ENCODE data around the gene RAB10.
"Not testable (repeated sequence)": the region's sequence is repeated elsewhere in the genome, so short reads cannot be mapped to it uniquely, and the experiment has no call there.

Gene RAB10

DNA sequence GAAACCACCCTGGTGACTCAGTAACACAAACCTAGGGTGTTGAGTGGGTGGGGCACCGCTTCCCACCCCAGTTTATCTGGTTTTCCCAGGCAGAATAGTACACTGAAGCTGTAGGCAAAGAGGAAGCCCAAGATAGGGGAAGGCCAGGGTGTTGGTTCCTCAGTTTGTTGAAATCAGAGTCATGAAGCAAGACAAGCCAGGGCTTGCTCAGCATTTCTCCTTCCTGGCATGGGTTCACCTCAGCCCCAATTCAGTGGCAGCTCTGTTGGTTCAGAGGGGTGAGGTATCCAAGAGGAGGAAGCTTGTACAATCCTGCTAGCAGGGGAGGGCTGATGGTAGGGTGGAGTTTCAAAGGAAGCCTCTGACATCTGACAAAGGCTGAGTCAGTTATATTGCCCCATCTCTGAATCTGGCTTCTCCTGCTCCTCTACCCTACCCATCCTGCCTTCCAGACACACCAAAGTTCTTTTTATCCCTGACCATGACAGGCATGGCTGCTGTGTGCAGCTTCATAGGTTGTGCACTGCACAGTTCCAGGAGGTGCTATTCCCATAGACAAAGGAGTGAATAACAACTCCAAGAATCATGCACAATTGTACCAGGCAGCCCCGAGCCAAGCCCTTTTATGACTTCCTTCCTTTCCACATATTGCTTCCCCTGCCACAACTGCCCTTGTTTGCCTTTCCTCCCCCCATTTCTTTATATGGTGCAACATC lies 24.9 kb upstream of the RAB10 start:
- DNase-seq (ENCODE audit: low spot score in 2 of 2) (no peak), ATAC-seq (ENCODE audit: low read depth) (no peak)
- Mint-ChIP-seq H3K27me3 (no peaks in the 10 kb centered on the region), H3K4me3 (no peak overlapping the region), H3K27ac (no peak overlapping the region), H3K9me3 (peaks cover 3% of the 10 kb centered on the region), H3K4me1 (no peaks in the 10 kb centered on the region), H3K36me3 (no peaks in the 10 kb centered on the region)

DNA sequence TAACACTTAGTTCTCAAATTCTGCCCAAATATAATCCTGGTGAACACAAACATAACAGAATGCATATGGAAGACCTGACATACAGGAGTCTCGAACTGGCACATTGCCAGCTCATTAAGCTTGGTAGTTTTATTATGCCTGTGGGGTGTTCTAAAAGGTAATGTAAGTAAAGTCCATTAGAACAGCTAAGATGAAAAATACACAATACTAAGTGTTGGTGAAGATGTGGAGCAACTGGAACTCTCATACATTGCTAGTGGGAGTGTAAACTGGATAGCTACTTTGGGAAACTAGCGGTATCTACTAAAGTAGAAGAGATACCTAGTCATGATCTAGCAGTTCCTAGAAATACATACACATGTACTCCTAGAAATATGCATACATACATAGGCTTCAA lies 24.3 kb upstream of the RAB10 start:
- H3K9me3 Mint-ChIP-seq = peaks cover 3% of the 10 kb centered on the region
- no peaks in the 10 kb centered on the region for H3K27me3 Mint-ChIP-seq
- ATAC-seq (ENCODE audit: low read depth) (no peak), DNase-seq (ENCODE audit: low spot score in 2 of 2) (no peak)
- H3K4me3 Mint-ChIP-seq = no peak overlapping the region
- H3K4me1 Mint-ChIP-seq = no peaks in the 10 kb centered on the region
- H3K27ac Mint-ChIP-seq = no peak overlapping the region
- H3K36me3 Mint-ChIP-seq = no peaks in the 10 kb centered on the region

DNA sequence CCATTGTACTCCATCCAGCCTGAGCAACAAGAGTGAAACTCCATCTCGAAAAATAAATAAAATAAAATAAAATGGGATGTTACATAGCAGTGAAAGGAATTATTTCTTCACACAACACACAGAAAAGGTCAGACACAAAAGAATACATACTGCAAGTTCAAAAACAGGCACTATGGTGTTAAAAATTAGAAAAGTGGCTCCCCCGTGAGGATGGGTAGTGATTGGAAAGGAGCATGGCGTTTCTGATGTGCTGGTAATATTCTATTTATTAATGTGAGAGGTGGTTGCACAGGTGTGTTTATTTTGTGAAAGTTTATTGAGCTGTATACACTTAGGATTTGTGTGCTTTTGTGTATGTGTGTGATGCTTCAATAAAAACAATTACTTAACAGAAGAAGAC lies 22.9 kb upstream of the RAB10 start:
- Mint-ChIP-seq H3K4me3 (no peak overlapping the region), H3K27me3 (no peaks in the 10 kb centered on the region), H3K4me1 (no peaks in the 10 kb centered on the region), H3K9me3 (peaks cover 3% of the 10 kb centered on the region), H3K36me3 (no peaks in the 10 kb centered on the region), H3K27ac (no peak overlapping the region)
- ATAC-seq (ENCODE audit: low read depth) (no peak), DNase-seq (ENCODE audit: low spot score in 2 of 2) (no peak)

DNA sequence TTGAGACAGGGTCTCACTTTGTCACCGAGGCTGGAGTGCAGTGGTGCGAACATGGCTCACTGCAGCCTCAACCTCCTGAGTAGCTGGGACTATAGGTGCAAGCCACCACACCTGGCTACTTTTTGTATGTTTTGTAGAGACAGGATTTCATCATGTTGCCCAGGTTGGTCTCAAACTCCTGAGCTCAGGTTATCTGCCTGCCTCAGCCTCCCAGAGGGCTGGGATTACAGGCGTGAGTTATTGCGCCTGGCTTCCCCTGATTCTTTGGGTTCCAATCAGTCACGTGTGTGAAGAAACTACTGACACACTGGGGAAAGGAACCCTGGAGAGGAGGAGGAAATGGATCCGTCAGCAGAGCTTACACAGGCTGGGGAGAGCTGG lies 22.3 kb upstream of the RAB10 start:
- DNase-seq (ENCODE audit: low spot score in 2 of 2) (no peak), ATAC-seq (ENCODE audit: low read depth) (no peak)
- H3K27ac Mint-ChIP-seq = no peak overlapping the region
- H3K4me3 Mint-ChIP-seq = no peak overlapping the region
- no peaks in the 10 kb centered on the region for H3K4me1 Mint-ChIP-seq
- no peaks in the 10 kb centered on the region for H3K36me3 Mint-ChIP-seq
- peaks cover 3% of the 10 kb centered on the region for H3K9me3 Mint-ChIP-seq
- no peaks in the 10 kb centered on the region for H3K27me3 Mint-ChIP-seq

DNA sequence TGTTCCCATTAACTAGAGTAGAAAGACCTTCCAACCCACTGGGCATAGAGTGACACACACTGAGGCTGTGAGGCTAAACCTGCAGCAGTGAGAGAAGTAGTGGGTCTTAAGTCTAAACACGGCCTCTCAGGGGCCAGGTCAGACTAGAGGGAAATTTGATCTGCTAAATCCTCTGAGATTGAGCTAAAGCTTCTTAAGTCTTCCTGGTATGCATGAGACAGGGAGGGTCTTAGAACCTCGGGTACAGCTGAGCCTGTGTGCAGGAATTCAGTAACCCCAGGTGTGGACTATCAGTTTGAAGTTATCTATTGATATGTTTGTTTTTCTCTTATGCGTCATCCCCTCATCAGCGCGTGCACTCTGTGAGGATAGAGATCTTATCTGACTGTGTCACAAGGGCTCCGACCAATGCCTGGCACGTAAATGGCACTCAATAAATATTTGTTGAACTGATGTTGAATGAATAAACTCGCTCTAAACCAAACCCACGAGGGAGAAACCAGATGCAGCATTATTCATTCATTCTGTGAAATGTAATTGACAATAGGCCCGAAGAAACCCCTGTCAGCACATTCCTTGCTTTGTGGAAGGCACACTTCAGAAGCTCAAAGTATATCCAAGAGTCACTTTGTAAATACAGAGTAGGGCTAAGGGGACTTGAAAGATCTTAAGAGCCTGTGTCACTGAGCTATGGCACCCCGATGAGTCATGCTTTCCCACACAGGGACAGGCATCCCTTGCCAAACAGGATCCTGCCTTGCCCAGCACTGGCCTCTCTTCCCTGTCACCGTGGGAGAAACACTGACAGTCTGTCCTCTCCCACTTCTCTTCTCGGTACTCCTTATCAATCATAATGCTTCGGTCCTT lies 21.7 kb upstream of the RAB10 start:
- H3K4me1 Mint-ChIP-seq = no peaks in the 10 kb centered on the region
- DNase-seq (ENCODE audit: low spot score in 2 of 2) (no peak), ATAC-seq (ENCODE audit: low read depth) (no peak)
- no peak overlapping the region for H3K27ac Mint-ChIP-seq
- no peak overlapping the region for H3K4me3 Mint-ChIP-seq
- H3K9me3 Mint-ChIP-seq = peaks cover 3% of the 10 kb centered on the region
- no peaks in the 10 kb centered on the region for H3K27me3 Mint-ChIP-seq
- H3K36me3 Mint-ChIP-seq = no peaks in the 10 kb centered on the region

DNA sequence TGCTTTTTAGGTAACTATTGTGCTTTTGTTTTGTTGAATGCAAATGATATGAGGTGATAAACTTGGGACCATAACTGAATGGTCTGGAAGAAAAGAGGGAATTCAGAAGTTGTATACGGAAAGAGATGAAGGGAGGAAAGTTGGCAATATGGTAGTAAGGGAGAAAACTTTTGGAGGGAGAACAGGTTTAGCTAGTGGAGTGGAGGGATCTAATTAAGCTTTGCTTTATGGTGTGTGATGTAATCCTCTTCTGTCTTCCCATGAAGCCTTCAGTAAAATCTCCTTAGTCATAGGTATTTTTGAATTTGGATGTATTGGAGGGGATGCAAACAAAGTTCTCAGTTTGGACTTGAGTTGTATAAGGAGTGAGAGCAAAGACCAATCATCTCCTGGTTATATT lies 20.2 kb upstream of the RAB10 start:
- no peak overlapping the region for H3K4me3 Mint-ChIP-seq
- H3K36me3 Mint-ChIP-seq = no peaks in the 10 kb centered on the region
- H3K9me3 Mint-ChIP-seq = peaks cover 3% of the 10 kb centered on the region
- H3K27ac Mint-ChIP-seq = no peak overlapping the region
- H3K4me1 Mint-ChIP-seq = no peaks in the 10 kb centered on the region
- ATAC-seq (ENCODE audit: low read depth) = no peak
- no peaks in the 10 kb centered on the region for H3K27me3 Mint-ChIP-seq
- DNase-seq (ENCODE audit: low spot score in 2 of 2) = no peak

DNA sequence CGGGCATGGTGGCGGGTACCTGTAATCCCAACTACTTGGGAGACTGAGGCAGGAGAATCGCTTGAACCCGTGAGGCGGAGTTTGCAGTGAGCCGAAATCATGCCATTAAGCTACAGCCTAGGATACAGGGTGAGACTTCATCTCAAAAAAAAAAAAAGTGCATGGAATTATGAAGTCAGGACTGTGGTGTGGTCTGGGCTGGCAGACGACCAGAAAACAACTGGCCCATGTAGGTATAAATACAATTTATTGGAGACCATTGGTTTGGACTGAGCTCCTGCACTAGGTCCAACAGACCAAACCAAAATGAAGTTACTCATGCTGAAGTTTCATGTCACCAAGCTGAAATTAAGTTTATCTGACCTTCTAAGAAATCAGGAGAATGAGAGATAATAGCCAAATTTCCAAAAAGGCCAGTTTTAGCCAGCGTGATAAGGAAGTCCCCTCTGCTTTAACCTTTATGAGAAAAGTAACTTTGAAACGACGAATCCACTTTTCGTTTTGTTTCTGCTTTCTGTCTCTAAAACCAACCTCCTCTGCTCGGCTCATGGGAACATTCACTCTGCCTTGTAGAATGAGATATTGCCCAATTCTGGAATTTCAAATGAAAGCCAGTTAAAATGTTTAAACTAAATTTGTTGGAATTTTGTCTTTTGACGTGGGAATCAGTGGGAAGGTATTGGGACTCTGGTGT lies 17.7 kb upstream of the RAB10 start:
- DNase-seq (ENCODE audit: low spot score in 2 of 2) (no peak), ATAC-seq (ENCODE audit: low read depth) (no peak)
- Mint-ChIP-seq H3K4me3 (no peak overlapping the region), H3K9me3 (no peaks in the 10 kb centered on the region), H3K4me1 (peaks cover 2% of the 10 kb centered on the region), H3K36me3 (no peaks in the 10 kb centered on the region), H3K27ac (no peak overlapping the region), H3K27me3 (no peaks in the 10 kb centered on the region)

DNA sequence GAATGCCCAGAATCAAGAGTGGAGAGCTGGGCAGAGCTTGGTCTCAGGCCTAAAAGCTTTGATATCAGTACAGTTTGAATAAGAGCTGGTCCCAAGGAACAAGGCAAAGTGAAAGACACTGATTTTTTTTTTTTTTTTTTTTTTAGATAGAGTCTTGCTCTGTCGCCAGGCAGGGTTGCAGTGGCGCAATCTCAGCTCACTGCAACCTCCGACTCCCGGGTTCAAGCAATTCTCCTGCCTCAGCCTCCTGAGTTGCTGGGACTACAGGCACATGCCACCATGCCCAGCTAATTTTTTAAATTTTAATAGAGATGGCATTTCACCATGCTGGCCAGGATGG lies 17.2 kb upstream of the RAB10 start:
- H3K4me3 Mint-ChIP-seq; H3K27me3 Mint-ChIP-seq; H3K9me3 Mint-ChIP-seq; H3K4me1 Mint-ChIP-seq; DNase-seq (ENCODE audit: low spot score in 2 of 2); H3K27ac Mint-ChIP-seq; ATAC-seq (ENCODE audit: low read depth); H3K36me3 Mint-ChIP-seq: not testable (repeated sequence)

DNA sequence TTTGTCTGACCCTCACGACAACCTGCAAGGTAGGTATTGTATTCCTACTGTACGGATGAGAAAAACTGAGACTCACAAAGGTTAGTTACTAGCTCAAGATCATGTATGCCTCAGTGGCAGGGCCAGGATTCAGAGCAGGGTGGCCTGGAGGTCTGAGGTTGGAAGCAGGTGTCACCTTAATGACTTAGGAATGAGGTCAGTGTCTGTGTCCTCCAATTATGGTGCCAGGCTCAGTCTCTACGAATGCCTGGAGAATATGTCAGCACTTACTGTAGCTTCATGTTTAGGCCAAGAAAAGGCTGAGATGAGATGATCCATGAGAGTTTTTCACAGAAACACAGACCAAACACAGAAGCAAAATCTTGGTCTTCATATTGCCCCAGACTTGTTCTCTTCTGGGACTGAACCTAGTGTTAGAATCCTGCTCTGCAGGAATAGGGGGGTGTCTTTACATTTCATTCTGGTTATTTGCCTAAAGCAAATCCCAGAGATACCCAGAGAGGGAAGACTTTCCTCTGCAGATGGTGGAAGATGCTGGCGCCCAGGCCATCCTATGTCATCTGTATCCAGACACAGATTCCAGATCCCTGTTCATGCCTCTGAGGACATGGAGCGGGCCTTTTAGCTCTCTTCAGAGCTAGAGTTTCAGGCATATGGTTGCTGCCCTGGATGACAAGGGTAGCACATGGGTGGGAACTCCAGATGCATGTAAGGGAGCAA lies 16.3 kb upstream of the RAB10 start:
- H3K36me3 Mint-ChIP-seq = no peaks in the 10 kb centered on the region
- no peak for ATAC-seq (ENCODE audit: low read depth)
- no peak for DNase-seq (ENCODE audit: low spot score in 2 of 2)
- peaks cover 2% of the 10 kb centered on the region for H3K4me1 Mint-ChIP-seq
- no peak overlapping the region for H3K27ac Mint-ChIP-seq
- no peaks in the 10 kb centered on the region for H3K27me3 Mint-ChIP-seq
- no peak overlapping the region for H3K4me3 Mint-ChIP-seq
- H3K9me3 Mint-ChIP-seq = no peaks in the 10 kb centered on the region

DNA sequence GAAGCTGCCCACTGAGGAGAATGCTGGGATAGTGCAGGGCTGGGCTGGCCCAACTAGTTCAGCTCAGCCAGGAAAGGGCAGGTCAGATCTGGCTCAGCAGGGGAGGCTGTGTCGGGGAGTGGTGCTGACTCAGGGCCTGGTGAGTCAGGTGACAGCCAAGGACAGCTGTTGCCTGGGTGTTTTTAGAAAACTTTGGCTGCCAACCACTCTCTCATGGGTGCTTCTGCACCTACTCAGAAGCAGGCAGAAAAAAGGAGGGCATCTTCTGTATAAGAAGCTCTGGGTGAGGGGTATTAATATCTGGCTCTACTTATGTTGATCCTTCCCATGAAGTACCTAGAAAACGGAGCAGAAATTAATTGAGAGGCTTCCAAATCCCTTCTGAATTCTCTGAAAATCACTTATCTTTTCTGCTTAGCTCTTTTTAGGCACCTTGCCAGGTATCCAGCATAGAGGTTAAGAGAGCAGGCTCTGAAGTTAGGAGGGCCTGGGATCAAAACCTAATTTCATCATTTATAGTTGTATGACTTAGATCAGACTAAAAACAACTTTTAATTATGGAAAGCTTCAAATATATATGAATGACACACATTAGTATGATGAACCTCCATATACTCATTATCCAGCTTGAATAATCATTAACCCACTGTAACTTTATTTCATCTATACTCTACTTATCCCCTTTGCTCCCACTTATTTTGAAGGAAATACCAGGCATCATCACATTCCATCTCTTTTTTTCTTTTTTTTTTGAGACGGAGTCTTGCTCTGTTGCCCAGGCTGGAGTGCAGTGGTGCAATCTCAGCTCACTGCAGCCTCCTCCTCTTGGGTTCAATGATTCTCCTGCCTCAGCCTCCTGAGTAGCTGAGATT lies 15.5 kb upstream of the RAB10 start:
- H3K27ac Mint-ChIP-seq = no peak overlapping the region

DNA sequence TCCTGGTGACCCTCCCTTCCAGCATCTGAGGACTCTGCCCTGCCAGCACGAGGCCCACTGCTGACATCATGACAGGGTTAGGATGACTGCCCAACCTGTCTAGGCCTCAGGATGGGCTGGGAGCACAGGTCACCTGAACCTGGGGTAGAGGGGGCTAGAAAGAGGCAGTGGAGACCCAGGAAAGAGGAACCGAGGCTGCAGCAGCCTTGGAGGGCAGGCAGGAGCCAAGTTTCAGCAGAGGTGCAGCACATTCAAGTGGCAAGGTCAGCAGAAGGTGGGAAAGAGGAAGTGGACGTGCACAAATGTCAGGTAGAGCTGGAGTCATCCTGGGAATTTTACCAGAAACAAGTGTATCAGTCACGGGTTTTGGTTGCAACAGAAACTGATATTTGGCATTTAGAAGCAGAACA lies 13.6 kb upstream of the RAB10 start:
- no peak for DNase-seq (ENCODE audit: low spot score in 2 of 2)
- Mint-ChIP-seq H3K4me1 (peaks cover 2% of the 10 kb centered on the region), H3K27ac (no peak overlapping the region), H3K36me3 (no peaks in the 10 kb centered on the region), H3K9me3 (no peaks in the 10 kb centered on the region), H3K4me3 (no peak overlapping the region), H3K27me3 (no peaks in the 10 kb centered on the region)
- no peak for ATAC-seq (ENCODE audit: low read depth)

More for the DNA sequence above, 15.5 kb upstream of the RAB10 start:
- Mint-ChIP-seq H3K4me3 (no peak overlapping the region), H3K4me1 (peaks cover 2% of the 10 kb centered on the region), H3K9me3 (no peaks in the 10 kb centered on the region), H3K27me3 (no peaks in the 10 kb centered on the region), H3K36me3 (no peaks in the 10 kb centered on the region)
- no peak for ATAC-seq (ENCODE audit: low read depth)
- no peak for DNase-seq (ENCODE audit: low spot score in 2 of 2)

DNA sequence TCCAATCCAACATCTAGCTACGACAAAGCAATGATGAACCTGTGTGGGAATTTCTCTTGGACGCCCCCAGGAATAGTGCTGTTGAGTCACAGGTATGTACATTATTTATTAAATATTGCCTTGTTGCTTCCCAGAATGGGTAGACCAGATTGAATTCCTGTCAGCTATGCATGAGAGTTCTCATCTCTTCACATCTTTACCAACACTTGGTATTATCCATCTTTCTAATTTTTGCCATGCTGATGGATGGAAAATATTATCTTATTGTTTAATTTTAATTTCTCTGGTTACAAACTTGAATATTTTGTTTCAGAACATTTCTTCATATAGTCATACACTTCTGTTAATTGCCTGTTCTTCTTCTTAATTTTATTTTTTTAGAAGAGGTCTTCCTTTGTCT lies 9.6 kb upstream of the RAB10 start:
- DNase-seq (ENCODE audit: low spot score in 2 of 2) (no peak), ATAC-seq (ENCODE audit: low read depth) (no peak)
- Mint-ChIP-seq H3K9me3 (no peaks in the 10 kb centered on the region), H3K4me1 (peaks cover 2% of the 10 kb centered on the region), H3K36me3 (no peaks in the 10 kb centered on the region), H3K4me3 (no peak overlapping the region), H3K27me3 (peaks cover 1% of the 10 kb centered on the region), H3K27ac (no peak overlapping the region)

DNA sequence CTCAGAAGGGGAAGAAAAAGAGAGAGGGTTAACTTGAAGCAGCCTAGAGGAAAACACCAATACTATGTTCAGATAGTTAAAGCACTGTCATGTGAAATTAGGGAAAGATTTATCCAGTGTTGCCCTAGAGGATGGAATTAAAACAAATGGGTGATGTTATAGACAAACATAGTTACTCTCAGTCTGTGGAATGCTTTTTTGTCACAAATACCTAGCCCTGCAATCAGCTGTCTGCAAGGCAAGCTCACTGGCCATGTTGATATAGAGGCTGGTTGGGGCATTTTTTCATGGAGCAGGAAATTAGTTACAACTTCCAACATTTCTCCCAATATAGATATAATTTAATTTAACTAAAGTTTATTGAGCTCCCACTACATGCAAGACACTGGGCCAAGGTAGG lies 8.4 kb upstream of the RAB10 start:
- DNase-seq (ENCODE audit: low spot score in 2 of 2) (no peak), ATAC-seq (ENCODE audit: low read depth) (no peak)
- H3K4me3 Mint-ChIP-seq = no peak overlapping the region
- H3K27ac Mint-ChIP-seq = no peak overlapping the region
- no peaks in the 10 kb centered on the region for H3K4me1 Mint-ChIP-seq
- no peaks in the 10 kb centered on the region for H3K36me3 Mint-ChIP-seq
- H3K9me3 Mint-ChIP-seq = no peaks in the 10 kb centered on the region
- peaks cover 1% of the 10 kb centered on the region for H3K27me3 Mint-ChIP-seq

Data from memory B cell (primary cell).